HG02943 (cell line): Measurements from ENCODE around the gene ATG4B.
"Not testable (repeated sequence)": the region's sequence is repeated elsewhere in the genome, so short reads cannot be mapped to it uniquely, and the experiment has no call there.

ENCODE experiments used
- ATAC-seq: cut with Tn5 transposase; IDR thresholded peaks from one replicate; pipeline ENCODE4 v1.9.1; 2021; ENCODE audit warnings: mild to moderate bottlenecking, low read depth, moderate library complexity; ENCODE audit not compliant: unreplicated experiment

ATG4B gene

DNA sequence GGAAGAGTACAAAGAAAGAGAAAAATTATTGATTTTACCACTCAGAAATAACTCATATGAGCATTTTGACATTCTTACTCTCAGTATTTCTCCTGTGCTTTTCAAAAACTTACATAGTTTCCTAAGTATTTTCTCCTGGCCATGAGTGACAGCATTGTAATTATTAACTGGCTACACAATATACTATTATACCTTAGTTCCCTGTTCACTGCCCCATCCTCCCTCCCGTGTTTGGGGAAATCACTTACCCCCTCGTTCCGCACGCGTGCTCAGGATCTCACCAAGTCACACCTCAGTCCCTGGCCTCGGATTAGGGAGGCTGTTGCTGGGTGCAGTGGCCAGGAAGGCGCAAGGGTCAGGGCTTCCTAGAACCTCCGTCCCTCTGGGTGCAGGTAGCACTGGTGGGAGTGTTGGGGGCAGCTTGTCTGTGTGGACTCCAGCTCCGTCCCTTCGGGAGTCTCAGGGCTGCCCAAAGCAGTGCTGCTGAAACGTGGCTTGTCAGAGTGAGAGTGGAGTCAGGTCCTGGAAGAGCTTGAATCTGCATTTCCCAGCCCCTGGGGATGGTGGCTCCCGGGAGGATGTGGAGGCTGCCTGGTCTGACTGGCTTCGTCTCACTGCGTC lies 23.2 kb downstream of the ATG4B start:
- ATAC-seq: no peak

DNA sequence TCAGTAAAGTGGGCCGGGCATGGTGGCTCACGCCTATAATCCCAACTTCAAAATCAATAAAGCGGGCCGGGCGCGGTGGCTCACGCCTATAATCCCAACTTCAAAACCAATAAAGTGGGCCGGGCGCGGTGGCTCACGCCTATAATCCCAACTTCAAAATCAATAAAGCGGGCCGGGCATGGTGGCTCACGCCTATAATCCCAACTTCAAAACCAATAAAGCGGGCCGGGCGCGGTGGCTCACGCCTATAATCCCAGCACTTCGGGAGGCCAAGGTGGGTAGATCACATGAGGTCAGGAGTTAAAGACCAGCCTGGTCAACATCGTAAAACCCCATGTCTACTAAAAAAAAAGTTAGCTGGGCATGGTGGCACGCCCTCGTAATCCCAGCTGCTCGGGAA lies 25.2 kb downstream of the ATG4B start:
- ATAC-seq: not testable (repeated sequence)

DNA sequence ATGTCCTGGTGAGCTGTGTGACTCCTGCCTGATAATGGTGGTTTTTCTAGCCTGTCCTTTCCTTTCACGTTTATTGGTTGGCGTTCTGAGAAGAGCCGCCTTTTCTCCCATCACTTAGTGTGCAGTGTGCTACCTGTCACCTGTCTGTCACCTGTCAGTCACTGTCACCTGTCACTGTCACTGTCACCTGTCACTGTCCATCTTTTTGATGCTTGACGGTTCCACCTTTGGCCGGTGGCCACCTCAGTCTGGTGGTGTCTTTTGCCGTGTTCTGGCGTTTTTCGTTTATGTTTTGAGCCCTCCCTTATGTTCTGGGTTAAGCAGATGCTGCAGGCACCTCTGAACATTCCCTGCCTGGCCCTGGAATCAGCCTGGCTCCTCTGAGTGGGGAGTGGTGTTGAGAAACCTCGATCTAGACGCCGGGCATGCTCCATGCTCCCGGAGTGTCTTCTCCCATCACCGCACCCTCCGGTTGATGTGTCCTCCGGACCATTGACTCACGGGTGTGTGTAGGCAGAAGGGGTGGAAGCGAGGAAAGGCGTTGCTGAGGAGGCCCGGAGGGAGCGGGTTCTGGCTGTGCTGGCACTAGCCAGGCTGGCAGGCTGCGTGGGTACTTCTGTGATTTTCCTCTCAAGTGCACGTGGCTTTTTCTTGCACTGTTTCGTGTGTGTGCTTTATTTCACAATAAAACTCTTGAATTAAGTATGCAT lies 28.4 kb downstream of the ATG4B start:
- no peak for ATAC-seq

DNA sequence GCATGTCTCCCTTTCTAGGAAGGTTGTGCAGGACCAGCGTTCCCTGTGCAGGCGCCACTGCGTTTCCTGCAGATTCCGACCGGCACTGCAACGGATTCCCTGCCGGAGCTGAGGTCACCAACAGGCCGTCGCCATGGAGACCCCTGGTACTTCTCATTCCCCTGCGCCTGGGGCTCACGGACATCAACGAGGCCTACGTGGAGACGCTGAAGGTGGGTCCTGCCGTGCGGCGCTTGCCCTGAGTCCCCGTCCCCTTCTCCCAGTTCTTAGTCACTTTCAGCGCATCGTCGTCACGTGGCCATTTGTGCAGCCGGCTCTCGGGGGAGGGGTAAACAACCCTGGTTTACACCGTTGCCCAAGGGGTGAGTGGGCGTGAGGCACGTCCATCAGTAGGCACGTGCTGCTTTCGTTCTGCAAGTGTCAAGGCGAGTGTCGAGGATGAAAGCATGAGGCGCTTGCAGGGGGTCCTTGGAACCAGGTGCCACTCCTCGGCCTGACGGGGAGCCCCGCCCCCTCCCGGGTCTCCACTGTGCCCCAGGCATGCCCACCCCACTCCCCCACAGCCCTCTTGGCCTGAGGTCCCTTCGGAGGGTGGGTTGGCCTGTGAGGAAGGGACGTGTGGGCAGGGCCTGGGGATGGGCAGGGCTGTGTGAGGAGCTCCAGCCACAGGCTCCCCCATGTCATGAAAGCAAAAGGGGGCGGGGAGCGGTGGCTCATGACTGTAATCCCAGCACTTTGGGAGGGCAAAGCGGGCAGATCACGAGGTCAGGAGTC lies 29.3 kb downstream of the ATG4B start:
- ATAC-seq: no peak

- no peak for ATAC-seq
These were observed 30.9 kb downstream of the ATG4B start for GRCh38 chr2:241668354-241668753.

- ATAC-seq: no peak
These were observed 31.3 kb downstream of the ATG4B start for GRCh38 chr2:241668839-241669238.

GRCh38 chr2:241670333-241671110 lies 33.0 kb downstream of the ATG4B start:
- ATAC-seq: no peak

GRCh38 chr2:241671457-241672240 lies 34.2 kb downstream of the ATG4B start:
- ATAC-seq: no peak

- no peak for ATAC-seq
These were observed 35.0 kb downstream of the ATG4B start for GRCh38 chr2:241672243-241673188.

DNA sequence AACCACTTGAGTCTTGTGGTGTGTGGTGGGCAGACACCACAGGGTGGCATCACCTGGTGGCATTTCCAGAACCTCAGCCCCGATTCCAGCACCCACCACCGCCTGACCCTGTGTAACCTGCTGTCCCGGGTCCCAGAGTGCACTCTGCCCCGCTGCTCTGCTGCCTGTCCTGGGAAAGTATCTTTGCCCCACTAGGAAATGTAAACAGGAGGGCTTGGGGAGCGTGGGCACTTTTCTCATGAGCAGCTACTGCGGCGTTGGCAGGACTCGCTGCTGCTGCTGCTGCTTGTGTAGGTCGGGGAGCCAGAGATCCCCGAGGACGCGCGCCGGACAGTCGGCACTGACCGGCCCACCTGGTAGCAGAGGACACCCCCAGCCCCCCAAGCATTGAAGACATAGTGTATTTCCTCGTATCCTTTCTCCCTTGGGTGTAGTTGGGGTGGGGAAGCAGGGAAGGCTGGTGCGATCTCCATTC lies 35.7 kb downstream of the ATG4B start:
- no peak for ATAC-seq

- no peak for ATAC-seq
These were observed 36.6 kb downstream of the ATG4B start for GRCh38 chr2:241673797-241674725.

- ATAC-seq: no peak
These were observed 38.4 kb downstream of the ATG4B start for GRCh38 chr2:241675885-241676284.

GRCh38 chr2:241676665-241677064 lies 39.2 kb downstream of the ATG4B start:
- no peak for ATAC-seq

DNA sequence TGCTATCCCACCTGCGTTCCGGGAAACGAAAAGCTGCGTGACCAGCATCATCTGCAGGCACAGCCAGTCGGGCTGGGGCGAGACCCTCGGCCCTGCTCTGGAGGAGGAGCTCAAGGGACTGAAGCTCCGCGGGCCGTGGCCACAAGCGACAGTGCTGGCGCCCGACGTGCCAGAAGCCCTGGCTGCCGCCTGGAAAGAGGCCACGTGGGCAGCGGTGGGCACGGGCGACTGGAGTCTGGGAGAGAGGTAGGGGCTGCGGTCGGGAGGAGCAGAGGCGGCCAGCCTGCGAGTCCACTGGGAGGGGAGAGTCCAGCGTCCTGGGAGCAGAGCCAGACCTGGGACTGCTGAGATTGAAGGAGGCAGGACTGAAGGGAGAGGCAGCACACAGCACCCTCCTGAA lies 39.9 kb downstream of the ATG4B start:
- no peak for ATAC-seq

GRCh38 chr2:241678307-241678706 lies 40.8 kb downstream of the ATG4B start:
- no peak for ATAC-seq

GRCh38 chr2:241678784-241679540 lies 41.5 kb downstream of the ATG4B start:
- ATAC-seq: no peak

DNA sequence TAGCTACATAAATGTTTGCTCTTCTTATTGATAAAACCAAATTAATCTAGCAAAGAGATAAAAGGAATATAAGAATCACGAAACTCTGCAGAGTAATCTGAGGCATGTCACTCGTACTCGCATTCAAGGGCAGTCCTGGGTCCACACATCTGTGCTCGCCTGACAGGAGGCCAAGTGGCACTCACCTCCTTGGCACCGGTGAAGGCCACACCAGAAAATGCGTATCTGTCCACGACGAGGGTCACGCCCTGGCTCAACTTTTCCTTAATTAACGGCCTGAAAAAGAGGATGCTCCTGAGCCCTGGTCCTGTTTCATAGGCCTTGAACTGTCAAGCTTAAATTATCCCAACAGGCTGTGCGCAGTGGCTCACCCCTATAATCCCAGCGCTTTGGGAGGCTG lies 42.6 kb downstream of the ATG4B start:
- ATAC-seq: no peak
